GM23338 (cell line): Measurements from ENCODE around the gene DMKN. TPM values are rescaled to one million over a fixed set of nuclear protein-coding genes. Genes with fewer than 3 reads are reported as not detected.
A peak's percentile ranks its signal among the peaks of the same experiment; 100 is the strongest.

Experiments
- ATAC-seq: fragments of 200-7000 bp; cut with Tn5 transposase; 3 replicates; pipeline ENCODE4 v1.9.1; 2020
- DNase-seq: peaks from one replicate; pipeline ENCODE4 v3.0.0-alpha.2; 2015; ENCODE audit warnings: low spot score
- H2AFZ ChIP-seq: fragments of 200-600 bp; sonication (generic); 2 replicates; pipeline ENCODE4 v1.8.0; 2016; ENCODE audit warnings: antibody characterized with exemption, mild to moderate bottlenecking, moderate library complexity
- H3F3A ChIP-seq: fragments of 200-600 bp; sonication (generic); replicated peaks from 2 replicates; pipeline ENCODE4 v1.8.0; 2017; ENCODE audit warnings: antibody characterized with exemption, mixed run types, low read depth
- H3K27ac ChIP-seq: fragments of 200-600 bp; sonication (generic); 2 replicates; pipeline ENCODE4 v1.6.1; 2016; ENCODE audit warnings: low read depth
- H3K27me3 ChIP-seq: fragments of 200-600 bp; sonication (generic); 2 replicates; pipeline ENCODE4 v1.8.0; 2016; ENCODE audit warnings: mild to moderate bottlenecking, mixed run types, moderate library complexity; ENCODE audit not compliant: insufficient read depth
- H3K36me3 ChIP-seq: fragments of 200-600 bp; sonication (generic); 2 replicates; pipeline ENCODE4 v1.8.0; 2016; ENCODE audit warnings: mild to moderate bottlenecking; ENCODE audit not compliant: insufficient read depth
- H3K4me1 ChIP-seq: fragments of 200-600 bp; sonication (generic); 2 replicates; pipeline ENCODE4 v1.8.0; 2016; ENCODE audit warnings: mild to moderate bottlenecking, moderate library complexity; ENCODE audit not compliant: insufficient read depth
- H3K4me2 ChIP-seq: fragments of 200-600 bp; sonication (generic); 2 replicates; pipeline ENCODE4 v1.7.1; 2017; ENCODE audit warnings: mixed run types
- H3K4me3 ChIP-seq: fragments of 200-600 bp; sonication (generic); 2 replicates; pipeline ENCODE4 v1.6.1; 2016; ENCODE audit warnings: mixed run types
- H3K79me2 ChIP-seq: fragments of 200-600 bp; sonication (generic); replicated peaks from 2 replicates; pipeline ENCODE4 v1.8.0; 2017; ENCODE audit warnings: mild to moderate bottlenecking; ENCODE audit not compliant: insufficient read depth
- H3K9me2 ChIP-seq: fragments of 200-600 bp; sonication (generic); 2 replicates; pipeline ENCODE4 v1.8.0; 2017; ENCODE audit not compliant: insufficient read depth
- H4K20me1 ChIP-seq: fragments of 200-600 bp; sonication (generic); replicated peaks from 2 replicates; pipeline ENCODE4 v1.8.0; 2017; ENCODE audit warnings: mild to moderate bottlenecking; ENCODE audit not compliant: insufficient read depth
- H3K27ac Mint-ChIP-seq: 2 replicates; pipeline ENCODE4 v1.8.0; 2020; ENCODE audit warnings: inconsistent platforms, mild to moderate bottlenecking, moderate library complexity, mixed read lengths
- H3K27me3 Mint-ChIP-seq: 3 replicates; pipeline ENCODE4 v1.8.0; 2022; ENCODE audit warnings: low read depth, mild to moderate bottlenecking, moderate library complexity, mixed read lengths, inconsistent platforms; ENCODE audit not compliant: insufficient read depth, poor library complexity
- H3K36me3 Mint-ChIP-seq: 3 replicates; pipeline ENCODE4 v1.8.0; 2021; ENCODE audit warnings: low read depth, mild to moderate bottlenecking, inconsistent platforms, moderate library complexity, mixed read lengths
- H3K4me1 Mint-ChIP-seq: 3 replicates; pipeline ENCODE4 v1.8.0; 2020; ENCODE audit warnings: mild to moderate bottlenecking, inconsistent platforms, mixed read lengths
- H3K4me3 Mint-ChIP-seq: 3 replicates; pipeline ENCODE4 v1.8.0; 2021; ENCODE audit warnings: moderate library complexity, mild to moderate bottlenecking, inconsistent platforms, mixed read lengths
- H3K9me3 Mint-ChIP-seq: 3 replicates; pipeline ENCODE4 v1.8.0; 2020; ENCODE audit warnings: moderate library complexity, mild to moderate bottlenecking, inconsistent platforms, mixed read lengths
- CREB1 ChIP-seq: fragments of 250-450 bp; sonication (Bioruptor Pico); IDR thresholded peaks from 2 replicates; pipeline ENCODE4 v1.5.0; 2020; ENCODE audit warnings: low read depth, mild to moderate bottlenecking, moderate library complexity
- ETS1 ChIP-seq: IDR thresholded peaks from 2 replicates; pipeline ENCODE4 v1.6.1; 2016; ENCODE audit warnings: antibody characterized with exemption
- EZH2 ChIP-seq: fragments of 200-600 bp; sonication (generic); IDR thresholded peaks from one replicate; pipeline ENCODE4 v1.8.0; 2017; ENCODE audit warnings: antibody characterized with exemption, mild to moderate bottlenecking, low read depth; ENCODE audit not compliant: unreplicated experiment
- EZH2phosphoT487 ChIP-seq: fragments of 200-600 bp; sonication (generic); IDR thresholded peaks from one replicate; pipeline ENCODE4 v1.8.1; 2018; ENCODE audit warnings: antibody characterized with exemption; ENCODE audit not compliant: unreplicated experiment
- JUNB ChIP-seq: IDR thresholded peaks from one replicate; pipeline ENCODE4 v1.6.1; 2016; ENCODE audit warnings: antibody characterized with exemption; ENCODE audit not compliant: unreplicated experiment
- NANOG ChIP-seq: IDR thresholded peaks from 2 replicates; pipeline ENCODE4 v1.6.1; 2016; ENCODE audit warnings: antibody characterized with exemption, borderline replicate concordance
- POLR2AphosphoS5 ChIP-seq: IDR thresholded peaks from 2 replicates; pipeline ENCODE4 v1.6.1; 2016; ENCODE audit warnings: antibody characterized with exemption, low read depth
- REST ChIP-seq: IDR thresholded peaks from one replicate; pipeline ENCODE4 v1.6.1; 2018; ENCODE audit warnings: antibody characterized with exemption; ENCODE audit not compliant: unreplicated experiment
- STAT1 ChIP-seq: IDR thresholded peaks from one replicate; pipeline ENCODE4 v1.6.1; 2016; ENCODE audit warnings: antibody characterized with exemption; ENCODE audit not compliant: unreplicated experiment
- ZNF114 ChIP-seq: fragments of 250-450 bp; sonication (Bioruptor Pico); IDR thresholded peaks from 2 replicates; pipeline ENCODE4 v1.5.0; 2020; ENCODE audit warnings: mild to moderate bottlenecking, moderate library complexity
- ZNF331 ChIP-seq: fragments of 250-450 bp; sonication (Bioruptor Pico); IDR thresholded peaks from 2 replicates; pipeline ENCODE4 v1.5.0; 2020; ENCODE audit warnings: low read depth, mild to moderate bottlenecking, moderate library complexity
- polyA plus RNA-seq: library from polyadenylated mRNA; unstranded; fragments of >200 nt; fragmentation: Nextera tagmentation; extraction: Ambion mirVana; gene quantifications from 2 replicates; pipeline ENCODE4 v1.2.1, GENCODE V29; 2016
- total RNA-seq: library from RNA; depleted of rRNA; stranded (reverse); fragments of >200 nt; shearing (Covaris generic); gene quantifications from 2 replicates; pipeline ENCODE4 v1.2.3, GENCODE V29; 2014
- TF ChIP-seq, protein P1 (sequence below), 2 experiments: fragments of 200-600 bp in 1 of 2; sonication (generic) in 1 of 2; conservative IDR thresholded peaks; 2 replicates each; pipeline versions ENCODE4 v1.5.1 to v1.6.1; 2016 to 2017; ENCODE audit warnings: antibody characterized with exemption in 2 of 2, low read depth in 2 of 2, mild to moderate bottlenecking in 2 of 2, moderate library complexity in 1 of 2

DMKN gene
- total and polyA plus RNA-seq, 2 experiments from 2014 or later, result 259 to 569 TPM

DNA sequence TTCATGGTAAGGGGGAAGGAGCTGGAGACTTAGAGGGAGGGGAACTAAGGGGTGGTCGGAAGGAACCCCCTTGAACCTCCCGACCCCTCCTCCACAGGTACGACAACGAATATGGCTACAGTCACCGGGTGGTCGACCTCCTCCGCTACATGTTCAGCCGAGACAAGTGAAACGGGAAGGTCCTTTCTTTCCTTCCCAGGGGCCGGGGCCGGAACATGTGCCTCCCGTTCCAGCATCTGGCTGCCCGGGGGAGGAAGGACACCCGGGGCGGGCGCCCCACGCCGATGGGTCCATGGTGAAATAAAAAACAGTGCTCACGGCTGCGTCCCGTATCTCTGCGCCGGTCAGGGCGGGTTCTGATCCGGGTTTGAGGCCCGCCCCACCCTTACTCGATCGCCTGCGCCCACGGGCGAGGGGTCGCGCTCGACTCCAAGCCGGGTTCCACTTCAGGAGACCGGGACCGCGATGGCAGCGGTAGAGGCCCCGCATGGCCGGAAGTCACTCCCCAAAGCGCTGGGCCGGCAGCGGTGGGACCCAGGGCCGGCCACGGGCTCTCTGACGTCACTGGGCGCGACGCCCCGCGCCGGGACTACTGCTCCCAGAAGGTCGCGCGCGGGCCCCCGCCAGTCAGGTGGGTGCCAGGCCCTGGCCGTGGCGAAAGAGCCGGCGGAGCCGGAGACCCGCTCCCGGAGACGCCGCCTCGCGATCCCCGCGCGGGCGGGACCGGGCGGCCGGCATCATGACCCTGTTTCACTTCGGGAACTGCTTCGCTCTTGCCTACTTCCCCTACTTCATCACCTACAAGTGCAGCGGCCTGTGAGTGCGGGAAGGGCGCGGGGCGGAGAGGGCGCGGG, 31.8 kb upstream of the DMKN start, which contains the start of gene TMEM147:
TMEM147 (plus strand) TSS at position 626 of the 854 bp plus-strand sequence; CDS start at position 740, 114 bp downstream.
- H3K27me3 Mint-ChIP-seq, result peaks cover 10% of the 10 kb centered on the region
- ATAC-seq (peak; percentile 93), DNase-seq (peak; percentile 94)
- no peaks in the 10 kb centered on the region for H3K27me3 ChIP-seq
- H2AFZ ChIP-seq, result peak within 1 kb of the TSS; percentile 93
- H3F3A ChIP-seq, result peaks cover 13% of the 10 kb centered on the region; the same call in 1 of the 2 replicates
- peaks cover 9% of the 10 kb centered on the region for H4K20me1 ChIP-seq
- peak within 1 kb of the TSS; percentile 96 for H3K27ac Mint-ChIP-seq
- peaks cover 56% of the 10 kb centered on the region for H3K36me3 Mint-ChIP-seq
- H3K4me3 ChIP-seq, result peak within 1 kb of the TSS; percentile 99
- peak within 1 kb of the TSS; percentile 81 for H3K27ac ChIP-seq
- TF ChIP-seq EZH2phosphoT487 (no peak), STAT1 (no peak), EZH2 (no peak), ETS1 (peak; percentile 94), POLR2AphosphoS5 (peak; percentile 85), CREB1 (CRISPR knock-in tag) (peak; percentile 99)
- peaks cover 27% of the 10 kb centered on the region for H3K79me2 ChIP-seq
- peaks cover 15% of the 10 kb centered on the region; the same call in 1 of the 2 replicates for H3K4me1 ChIP-seq
- peaks cover 7% of the 10 kb centered on the region; the same call in 1 of the 2 replicates for H3K36me3 ChIP-seq
- H3K4me1 Mint-ChIP-seq, result peaks cover 34% of the 10 kb centered on the region
- no peaks in the 10 kb centered on the region for H3K9me2 ChIP-seq
- H3K4me2 ChIP-seq, result peak within 1 kb of the TSS; percentile 98
- no peaks in the 10 kb centered on the region; the same call in 2 of the 3 replicates for H3K9me3 Mint-ChIP-seq
- peak within 1 kb of the TSS; percentile 99 for H3K4me3 Mint-ChIP-seq

DNA sequence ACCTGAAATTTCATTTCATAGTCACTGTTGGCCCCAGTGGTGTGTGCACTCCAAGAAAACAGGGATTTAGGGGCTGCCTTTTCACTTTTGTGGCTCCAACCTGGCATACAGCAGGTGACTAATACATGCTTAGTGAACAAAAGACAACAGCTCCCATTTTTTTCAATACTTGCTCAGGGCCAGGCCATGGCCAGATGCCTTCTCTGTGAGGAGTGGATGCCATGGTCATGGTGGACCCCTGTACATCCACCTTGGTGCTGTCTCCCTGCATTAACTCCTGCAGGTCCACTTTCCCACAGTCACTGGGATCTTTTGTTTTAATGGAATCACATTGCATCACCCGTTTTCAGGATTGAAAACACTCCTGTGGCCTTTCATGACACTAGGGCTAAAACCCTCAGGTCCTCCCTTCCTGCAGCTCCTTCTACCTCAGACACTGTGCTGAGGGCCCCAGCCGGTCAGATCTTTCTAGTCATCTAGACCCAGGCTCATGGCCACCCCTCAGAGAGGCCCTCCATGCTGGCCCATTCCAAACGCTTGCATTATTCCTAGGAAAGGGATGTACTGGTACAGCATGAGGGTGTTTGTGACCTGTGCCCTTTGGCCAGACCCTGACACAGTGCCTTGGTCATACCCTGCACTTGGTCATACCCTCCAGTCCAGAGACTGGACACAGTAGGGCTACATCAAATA, 30.8 kb upstream of the DMKN start:
- Mint-ChIP-seq H3K4me3 (peak overlapping the region; percentile 99), H3K4me1 (peaks cover 41% of the 10 kb centered on the region), H3K27ac (peak overlapping the region; percentile 90), H3K36me3 (peaks cover 60% of the 10 kb centered on the region), H3K27me3 (peaks cover 10% of the 10 kb centered on the region), H3K9me3 (no peaks in the 10 kb centered on the region; the same call in 2 of the 3 replicates)
- Histone ChIP-seq H3K4me2 (peak overlapping the region; percentile 98), H3K79me2 (peaks cover 27% of the 10 kb centered on the region), H3K36me3 (peaks cover 7% of the 10 kb centered on the region; the same call in 1 of the 2 replicates), H3K4me3 (peak overlapping the region; percentile 99), H2AFZ (no peak overlapping the region), H4K20me1 (no peaks in the 10 kb centered on the region; the same call in 1 of the 2 replicates), H3K27ac (no peak overlapping the region), H3K9me2 (no peaks in the 10 kb centered on the region), H3K27me3 (no peaks in the 10 kb centered on the region), H3F3A (peaks cover 13% of the 10 kb centered on the region; the same call in 1 of the 2 replicates), H3K4me1 (peaks cover 15% of the 10 kb centered on the region)
- ATAC-seq (no peak), DNase-seq (no peak)
- TF ChIP-seq EZH2 (no peak), EZH2phosphoT487 (no peak), NANOG (no peak), ZNF114 (CRISPR knock-in tag) (no peak), JUNB (no peak), POLR2AphosphoS5 (no peak), REST (no peak), ETS1 (no peak), ZNF331 (no peak), CREB1 (CRISPR knock-in tag) (no peak)
- TF ChIP-seq, protein P1, sequence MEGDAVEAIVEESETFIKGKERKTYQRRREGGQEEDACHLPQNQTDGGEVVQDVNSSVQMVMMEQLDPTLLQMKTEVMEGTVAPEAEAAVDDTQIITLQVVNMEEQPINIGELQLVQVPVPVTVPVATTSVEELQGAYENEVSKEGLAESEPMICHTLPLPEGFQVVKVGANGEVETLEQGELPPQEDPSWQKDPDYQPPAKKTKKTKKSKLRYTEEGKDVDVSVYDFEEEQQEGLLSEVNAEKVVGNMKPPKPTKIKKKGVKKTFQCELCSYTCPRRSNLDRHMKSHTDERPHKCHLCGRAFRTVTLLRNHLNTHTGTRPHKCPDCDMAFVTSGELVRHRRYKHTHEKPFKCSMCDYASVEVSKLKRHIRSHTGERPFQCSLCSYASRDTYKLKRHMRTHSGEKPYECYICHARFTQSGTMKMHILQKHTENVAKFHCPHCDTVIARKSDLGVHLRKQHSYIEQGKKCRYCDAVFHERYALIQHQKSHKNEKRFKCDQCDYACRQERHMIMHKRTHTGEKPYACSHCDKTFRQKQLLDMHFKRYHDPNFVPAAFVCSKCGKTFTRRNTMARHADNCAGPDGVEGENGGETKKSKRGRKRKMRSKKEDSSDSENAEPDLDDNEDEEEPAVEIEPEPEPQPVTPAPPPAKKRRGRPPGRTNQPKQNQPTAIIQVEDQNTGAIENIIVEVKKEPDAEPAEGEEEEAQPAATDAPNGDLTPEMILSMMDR (conservative IDR thresholded peaks at IDR 0.05; ENCODE audit: low read depth in 2 of 2), result no peak
